Vagina (tissue), 2 donors: ENCODE measurements around the gene KRTDAP.

Source experiments
- CTCF ChIP-seq, 3 experiments: fragments of 450-650 bp in 2 of 3; fragments of 200-600 bp in 1 of 3; sonication (generic) in 1 of 3; IDR thresholded peaks; one replicate each; pipeline ENCODE4 v1.5.1; 2017 to 2019; ENCODE audit warnings: antibody characterized with exemption in 3 of 3, mild to moderate bottlenecking in 2 of 3, moderate library complexity in 2 of 3
- POLR2A ChIP-seq, 2 donors: fragments of 450-650 bp; IDR thresholded peaks; one replicate each; pipeline ENCODE4 v1.6.1; 2017; ENCODE audit warnings: antibody characterized with exemption in 2 of 2, mild to moderate bottlenecking in 2 of 2, moderate library complexity in 2 of 2
- POLR2AphosphoS5 ChIP-seq, 2 donors: sonication (generic); formaldehyde crosslinking; IDR thresholded peaks; one replicate each; pipeline ENCODE4 v1.9.0; 2017; ENCODE audit warnings: antibody characterized with exemption in 2 of 2, mild to moderate bottlenecking in 2 of 2, low read depth in 1 of 2; ENCODE audit not compliant: insufficient read depth in 1 of 2

- TF ChIP-seq CTCF (IDR thresholded peaks at IDR 0.05) (no peak), POLR2A (IDR thresholded peaks at IDR 0.05) (no peak), POLR2AphosphoS5 (IDR thresholded peaks at IDR 0.05; ENCODE audit: insufficient read depth in 1 of 2, low read depth in 1 of 2) (no peak)
These were observed 7.2 kb downstream of the KRTDAP start for GRCh38 chr19:35483089-35483488.
